ENCODE results near the gene IER5L. TPM values are rescaled to one million over a fixed set of nuclear protein-coding genes. Genes with fewer than 3 reads are reported as not detected.

IER5L gene
- total and polyA plus RNA-seq, 2 experiments from 2014 or later = 38.0 to 39.7 TPM

DNA sequence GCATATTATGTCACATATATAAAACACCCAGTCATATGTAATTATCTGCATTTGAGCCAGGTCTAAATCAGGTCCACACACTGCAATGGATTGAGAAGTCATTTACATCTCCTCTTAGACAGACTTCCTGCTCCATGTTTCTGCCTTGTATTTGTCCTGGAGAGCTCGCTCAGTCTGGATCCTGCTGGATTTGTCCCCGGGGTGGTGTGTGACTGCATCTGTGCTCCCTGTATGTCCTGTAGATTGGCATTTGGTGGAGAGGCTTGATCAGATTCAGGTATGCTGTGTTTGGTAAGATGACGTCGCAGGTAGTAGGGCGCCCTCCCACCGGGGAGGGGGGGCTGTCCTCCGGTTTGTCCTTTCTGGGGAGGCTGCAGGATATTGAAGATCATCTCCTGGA is 33.6 kb upstream of the IER5L start:
- Histone ChIP-seq H3K79me2 (peaks cover 4% of the 10 kb centered on the region), H3K4me1 (ENCODE audit: insufficient read depth) (no peaks in the 10 kb centered on the region), H3K4me3 (no peak overlapping the region), H3K27ac (no peak overlapping the region), H3K36me3 (replicated peaks; ENCODE audit: insufficient read depth, low read depth) (no peaks in the 10 kb centered on the region), H3K9me3 (ENCODE audit: low read depth) (no peaks in the 10 kb centered on the region), H3K4me2 (no peak overlapping the region), H4K20me1 (ENCODE audit: insufficient read depth, poor library complexity, severe bottlenecking) (no peaks in the 10 kb centered on the region), H2AFZ (no peak overlapping the region), H3K9me2 (replicated peaks; ENCODE audit: insufficient read depth) (no peaks in the 10 kb centered on the region), H3K27me3 (no peaks in the 10 kb centered on the region)
- 78% methylated on average over 7 of the region's 7 CpGs for WGBS (ENCODE audit: low lambda C conversion rate, missing lambda C conversion rate)
- no peak for DNase-seq (ENCODE audit: low spot score)
- no peak for TF ChIP-seq EZH2phosphoT487 (IDR thresholded peaks at IDR 0.05; ENCODE audit: low read depth, severe bottlenecking, unreplicated experiment)
- no peak for TF ChIP-seq EZH2 (IDR thresholded peaks at IDR 0.05; ENCODE audit: borderline replicate concordance)
- TF ChIP-seq, protein P1, sequence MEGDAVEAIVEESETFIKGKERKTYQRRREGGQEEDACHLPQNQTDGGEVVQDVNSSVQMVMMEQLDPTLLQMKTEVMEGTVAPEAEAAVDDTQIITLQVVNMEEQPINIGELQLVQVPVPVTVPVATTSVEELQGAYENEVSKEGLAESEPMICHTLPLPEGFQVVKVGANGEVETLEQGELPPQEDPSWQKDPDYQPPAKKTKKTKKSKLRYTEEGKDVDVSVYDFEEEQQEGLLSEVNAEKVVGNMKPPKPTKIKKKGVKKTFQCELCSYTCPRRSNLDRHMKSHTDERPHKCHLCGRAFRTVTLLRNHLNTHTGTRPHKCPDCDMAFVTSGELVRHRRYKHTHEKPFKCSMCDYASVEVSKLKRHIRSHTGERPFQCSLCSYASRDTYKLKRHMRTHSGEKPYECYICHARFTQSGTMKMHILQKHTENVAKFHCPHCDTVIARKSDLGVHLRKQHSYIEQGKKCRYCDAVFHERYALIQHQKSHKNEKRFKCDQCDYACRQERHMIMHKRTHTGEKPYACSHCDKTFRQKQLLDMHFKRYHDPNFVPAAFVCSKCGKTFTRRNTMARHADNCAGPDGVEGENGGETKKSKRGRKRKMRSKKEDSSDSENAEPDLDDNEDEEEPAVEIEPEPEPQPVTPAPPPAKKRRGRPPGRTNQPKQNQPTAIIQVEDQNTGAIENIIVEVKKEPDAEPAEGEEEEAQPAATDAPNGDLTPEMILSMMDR (IDR thresholded peaks at IDR 0.05; ENCODE audit: poor library complexity) = no peak

DNA sequence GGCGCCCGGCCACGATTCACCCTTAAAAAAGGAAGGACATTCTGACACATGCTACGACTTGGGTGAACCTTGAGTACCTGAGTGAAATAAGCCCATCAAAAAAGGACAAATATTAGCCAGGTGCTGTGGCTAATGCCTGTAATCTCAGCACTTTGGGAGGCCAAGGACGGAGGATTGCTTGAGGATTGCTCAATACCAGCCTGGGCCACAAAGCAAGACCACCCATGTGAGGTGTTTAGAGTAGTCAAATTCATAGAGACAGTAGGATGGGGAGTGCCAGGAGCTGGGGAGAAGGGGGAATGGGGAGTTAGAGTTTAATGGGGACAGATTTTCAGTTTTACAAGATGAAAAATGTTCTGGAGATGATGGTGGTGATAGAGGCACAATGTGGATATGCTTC is 32.1 kb upstream of the IER5L start:
- Histone ChIP-seq H3K9me3 (ENCODE audit: low read depth) (no peaks in the 10 kb centered on the region), H4K20me1 (ENCODE audit: insufficient read depth, poor library complexity, severe bottlenecking) (no peaks in the 10 kb centered on the region), H3K27ac (no peak overlapping the region), H3K36me3 (replicated peaks; ENCODE audit: insufficient read depth, low read depth) (no peaks in the 10 kb centered on the region), H2AFZ (no peak overlapping the region), H3K79me2 (peaks cover 4% of the 10 kb centered on the region), H3K9me2 (replicated peaks; ENCODE audit: insufficient read depth) (no peaks in the 10 kb centered on the region), H3K4me3 (no peak overlapping the region), H3K4me1 (ENCODE audit: insufficient read depth) (no peaks in the 10 kb centered on the region), H3K27me3 (no peaks in the 10 kb centered on the region), H3K4me2 (peak overlapping the region; percentile 68)
- no peak for DNase-seq (ENCODE audit: low spot score)
- TF ChIP-seq EZH2phosphoT487 (IDR thresholded peaks at IDR 0.05; ENCODE audit: low read depth, severe bottlenecking, unreplicated experiment) = no peak
- TF ChIP-seq, protein P1 (IDR thresholded peaks at IDR 0.05; ENCODE audit: poor library complexity) = no peak
- TF ChIP-seq EZH2 (IDR thresholded peaks at IDR 0.05; ENCODE audit: borderline replicate concordance) = no peak
- WGBS (ENCODE audit: low lambda C conversion rate, missing lambda C conversion rate) = 72% methylated on average over 5 of the region's 5 CpGs

- DNase-seq (ENCODE audit: low spot score) = no peak
- H3K9me2 ChIP-seq (replicated peaks; ENCODE audit: insufficient read depth) = no peaks in the 10 kb centered on the region
- no peaks in the 10 kb centered on the region for H4K20me1 ChIP-seq (ENCODE audit: insufficient read depth, poor library complexity, severe bottlenecking)
- no peak overlapping the region for H3K4me3 ChIP-seq
- H3K27me3 ChIP-seq = no peaks in the 10 kb centered on the region
- TF ChIP-seq, protein P1 (IDR thresholded peaks at IDR 0.05; ENCODE audit: poor library complexity) = no peak
- TF ChIP-seq EZH2 (IDR thresholded peaks at IDR 0.05; ENCODE audit: borderline replicate concordance) (no peak), EZH2phosphoT487 (IDR thresholded peaks at IDR 0.05; ENCODE audit: low read depth, severe bottlenecking, unreplicated experiment) (no peak)
- WGBS (ENCODE audit: low lambda C conversion rate, missing lambda C conversion rate) = 57% methylated on average over 7 of the region's 7 CpGs
- H3K4me2 ChIP-seq = peak overlapping the region; percentile 68
- peak overlapping the region; percentile 80 for H3K27ac ChIP-seq
- no peak overlapping the region for H2AFZ ChIP-seq
- peaks cover 4% of the 10 kb centered on the region for H3K79me2 ChIP-seq
- no peaks in the 10 kb centered on the region for H3K4me1 ChIP-seq (ENCODE audit: insufficient read depth)
- no peaks in the 10 kb centered on the region for H3K36me3 ChIP-seq (replicated peaks; ENCODE audit: insufficient read depth, low read depth)
- no peaks in the 10 kb centered on the region for H3K9me3 ChIP-seq (ENCODE audit: low read depth)
Observed at GRCh38 chr9:129209580-129209979, 31.5 kb upstream of the IER5L start.

GRCh38 chr9:129209109-129209508 is 31.0 kb upstream of the IER5L start:
- DNase-seq (ENCODE audit: low spot score) = no peak
- H3K79me2 ChIP-seq = peaks cover 4% of the 10 kb centered on the region
- H3K27me3 ChIP-seq = no peaks in the 10 kb centered on the region
- no peak overlapping the region for H3K4me3 ChIP-seq
- 36% methylated on average over 4 of the region's 4 CpGs for WGBS (ENCODE audit: low lambda C conversion rate, missing lambda C conversion rate)
- H3K4me1 ChIP-seq (ENCODE audit: insufficient read depth) = no peaks in the 10 kb centered on the region
- H3K27ac ChIP-seq = peak overlapping the region; percentile 80
- no peaks in the 10 kb centered on the region for H3K9me2 ChIP-seq (replicated peaks; ENCODE audit: insufficient read depth)
- no peaks in the 10 kb centered on the region for H3K36me3 ChIP-seq (replicated peaks; ENCODE audit: insufficient read depth, low read depth)
- no peak overlapping the region for H2AFZ ChIP-seq
- no peaks in the 10 kb centered on the region for H3K9me3 ChIP-seq (ENCODE audit: low read depth)
- peak overlapping the region; percentile 68 for H3K4me2 ChIP-seq
- no peaks in the 10 kb centered on the region for H4K20me1 ChIP-seq (ENCODE audit: insufficient read depth, poor library complexity, severe bottlenecking)
- TF ChIP-seq, protein P1 (IDR thresholded peaks at IDR 0.05; ENCODE audit: poor library complexity) = no peak
- no peak for TF ChIP-seq EZH2 (IDR thresholded peaks at IDR 0.05; ENCODE audit: borderline replicate concordance)
- TF ChIP-seq EZH2phosphoT487 (IDR thresholded peaks at IDR 0.05; ENCODE audit: low read depth, severe bottlenecking, unreplicated experiment) = no peak
